ENCODE results near the gene SPATA31D1.

Gene SPATA31D1

DNA sequence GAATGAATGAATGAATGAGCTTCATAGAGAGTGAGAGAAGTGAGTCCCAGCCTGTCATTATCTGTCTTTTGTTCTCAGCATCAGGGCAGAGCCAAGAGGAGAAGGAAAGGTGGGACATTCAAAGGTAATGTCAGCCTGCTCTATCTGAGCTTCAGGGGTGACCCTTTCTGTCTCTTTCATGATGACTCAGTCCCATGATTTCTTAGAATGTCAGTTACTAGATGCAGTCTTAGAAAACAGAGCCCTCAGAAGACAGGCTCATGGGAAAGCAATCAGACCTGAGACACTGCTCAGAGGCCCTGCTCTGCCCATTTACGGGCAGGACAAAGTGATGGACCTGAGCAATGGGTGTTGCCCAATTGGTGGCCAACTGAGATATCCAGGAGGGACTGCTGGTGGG, 1.1 kb downstream of the SPATA31D1 start:
- H2BK15ac ChIP-seq (ENCODE audit: low read depth, poor library complexity, severe bottlenecking), result no peak overlapping the region
- H3K27me3 ChIP-seq (ENCODE audit: control insufficient read depth in 1 of 2, insufficient read depth in 1 of 2, low read length in 2 of 2), result peaks cover 4 to 17% of the 10 kb centered on the region in 2 experiments
- H2BK120ac ChIP-seq (ENCODE audit: low read depth, low read length), result no peak overlapping the region
- H3K4ac ChIP-seq (ENCODE audit: low read depth in 1 of 2, low read length in 2 of 2), result no peak overlapping the region
- no peak overlapping the region for H3K4me3 ChIP-seq (ENCODE audit: insufficient read depth in 1 of 2, low read depth in 1 of 2, low read length in 2 of 2)
- no peak overlapping the region for H3K14ac ChIP-seq (ENCODE audit: low read length in 2 of 2)
- H3K18ac ChIP-seq (ENCODE audit: low read depth in 1 of 2, low read length in 2 of 2), result no peak overlapping the region
- no peak overlapping the region for H2AFZ ChIP-seq (ENCODE audit: low read depth, low read length)
- H4K91ac ChIP-seq (ENCODE audit: low read length), result no peak overlapping the region
- no peak overlapping the region for H4K8ac ChIP-seq (ENCODE audit: low read length)
- H3K4me1 ChIP-seq (ENCODE audit: control insufficient read depth, insufficient read depth, low read depth, low read length), result no peaks in the 10 kb centered on the region
- H3K9me3 ChIP-seq (ENCODE audit: control insufficient read depth, low read length), result no peaks in the 10 kb centered on the region
- H3K27ac ChIP-seq (ENCODE audit: low read length, poor library complexity, severe bottlenecking), result no peak overlapping the region
- no peak overlapping the region for H2BK5ac ChIP-seq (ENCODE audit: low read depth, low read length, poor library complexity, severe bottlenecking)
- WGBS, result 97% methylated on average over 1 of the region's 1 CpG
- no peak overlapping the region for H3K4me2 ChIP-seq (ENCODE audit: low read length, poor library complexity, severe bottlenecking)
- H2AK5ac ChIP-seq (ENCODE audit: low read length, severe bottlenecking), result no peak overlapping the region
- DNase-seq, result no peak
- H2BK12ac ChIP-seq (ENCODE audit: low read length in 2 of 2), result no peak overlapping the region
- H3K9ac ChIP-seq (ENCODE audit: low read length), result no peak overlapping the region
- H3K23ac ChIP-seq (ENCODE audit: low read length in 2 of 2), result no peak overlapping the region
- no peaks in the 10 kb centered on the region for H3K36me3 ChIP-seq (ENCODE audit: control insufficient read depth in 1 of 2, insufficient read depth in 2 of 2, low read depth in 1 of 2, low read length in 2 of 2)
- H3K79me1 ChIP-seq (replicated peaks; ENCODE audit: low read length, poor library complexity, severe bottlenecking), result no peaks in the 10 kb centered on the region

DNA sequence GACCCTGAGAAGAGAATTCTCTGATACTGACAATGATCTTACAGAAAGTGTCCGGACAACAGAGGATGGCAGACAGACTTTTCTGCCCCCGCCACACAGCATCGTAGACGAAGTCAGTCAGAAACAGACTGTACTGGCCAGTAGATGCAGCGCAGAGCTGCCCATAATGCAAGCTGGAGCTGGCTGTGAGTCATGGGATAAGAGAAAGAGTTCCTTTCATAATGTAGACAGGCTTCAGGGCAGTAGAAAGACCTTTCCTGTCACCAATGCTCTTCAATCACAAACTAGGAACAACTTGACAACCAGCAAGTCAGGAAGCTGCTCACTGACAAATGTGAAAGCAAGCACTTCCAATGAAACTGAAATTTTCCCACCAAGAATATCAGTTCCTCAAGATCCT, 5.1 kb downstream of the SPATA31D1 start:
- no peak overlapping the region for H2BK12ac ChIP-seq (ENCODE audit: low read length in 2 of 2)
- H3K36me3 ChIP-seq (ENCODE audit: control insufficient read depth in 1 of 2, insufficient read depth in 2 of 2, low read depth in 1 of 2, low read length in 2 of 2), result no peaks in the 10 kb centered on the region
- no peak overlapping the region for H3K4ac ChIP-seq (ENCODE audit: low read depth in 1 of 2, low read length in 2 of 2)
- H3K9me3 ChIP-seq (ENCODE audit: control insufficient read depth, low read length), result no peaks in the 10 kb centered on the region
- H3K14ac ChIP-seq (ENCODE audit: low read length in 2 of 2), result no peak overlapping the region
- H2BK15ac ChIP-seq (ENCODE audit: low read depth, poor library complexity, severe bottlenecking), result no peak overlapping the region
- peaks cover 7 to 19% of the 10 kb centered on the region in 2 experiments for H3K27me3 ChIP-seq (ENCODE audit: control insufficient read depth in 1 of 2, insufficient read depth in 1 of 2, low read length in 2 of 2)
- no peak overlapping the region for H4K91ac ChIP-seq (ENCODE audit: low read length)
- H2AFZ ChIP-seq (ENCODE audit: low read depth, low read length), result no peak overlapping the region
- no peaks in the 10 kb centered on the region for H3K79me1 ChIP-seq (replicated peaks; ENCODE audit: low read length, poor library complexity, severe bottlenecking)
- H2AK5ac ChIP-seq (ENCODE audit: low read length, severe bottlenecking), result no peak overlapping the region
- no peak overlapping the region for H3K27ac ChIP-seq (ENCODE audit: low read length, poor library complexity, severe bottlenecking)
- no peak overlapping the region for H3K4me3 ChIP-seq (ENCODE audit: insufficient read depth in 1 of 2, low read depth in 1 of 2, low read length in 2 of 2)
- WGBS, result 93% methylated on average over 4 of the region's 5 CpGs
- no peak overlapping the region for H3K18ac ChIP-seq (ENCODE audit: low read depth in 1 of 2, low read length in 2 of 2)
- H3K23ac ChIP-seq (ENCODE audit: low read length in 2 of 2), result no peak overlapping the region
- H2BK5ac ChIP-seq (ENCODE audit: low read depth, low read length, poor library complexity, severe bottlenecking), result no peak overlapping the region
- H3K4me1 ChIP-seq (ENCODE audit: control insufficient read depth, insufficient read depth, low read depth, low read length), result no peaks in the 10 kb centered on the region
- no peak overlapping the region for H3K4me2 ChIP-seq (ENCODE audit: low read length, poor library complexity, severe bottlenecking)
- no peak for DNase-seq
- no peak overlapping the region for H3K9ac ChIP-seq (ENCODE audit: low read length)
- no peak overlapping the region for H4K8ac ChIP-seq (ENCODE audit: low read length)
- H2BK120ac ChIP-seq (ENCODE audit: low read depth, low read length), result no peak overlapping the region

DNA sequence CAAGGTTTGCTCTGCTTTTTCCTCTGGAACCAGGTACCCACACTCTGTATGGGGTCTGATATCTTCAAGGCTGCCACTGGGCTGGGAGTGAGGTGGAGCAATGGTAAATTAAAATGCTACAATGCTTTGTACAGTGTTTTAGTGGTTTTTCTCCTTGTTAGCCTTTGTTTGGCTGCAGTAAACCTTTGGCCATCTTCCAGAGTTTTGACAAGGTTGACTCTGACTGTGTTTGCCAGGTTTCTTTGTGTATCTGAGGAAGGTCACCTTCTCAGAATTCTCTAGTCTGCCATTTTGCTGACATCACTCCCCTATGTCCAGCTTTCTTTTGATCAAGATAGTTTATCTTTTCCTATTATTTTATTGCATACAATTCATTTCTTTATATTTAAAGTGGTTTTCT, 11.2 kb downstream of the SPATA31D1 start:
- no peak overlapping the region for H3K23ac ChIP-seq (ENCODE audit: low read length in 2 of 2)
- no peak overlapping the region for H2BK120ac ChIP-seq (ENCODE audit: low read depth, low read length)
- DNase-seq, result no peak
- H3K4me1 ChIP-seq (ENCODE audit: control insufficient read depth, insufficient read depth, low read depth, low read length), result no peaks in the 10 kb centered on the region
- H3K4ac ChIP-seq (ENCODE audit: low read depth in 1 of 2, low read length in 2 of 2), result no peak overlapping the region
- no peak overlapping the region for H3K4me3 ChIP-seq (ENCODE audit: insufficient read depth in 1 of 2, low read depth in 1 of 2, low read length in 2 of 2)
- H4K91ac ChIP-seq (ENCODE audit: low read length), result no peak overlapping the region
- H2AK5ac ChIP-seq (ENCODE audit: low read length, severe bottlenecking), result no peak overlapping the region
- H4K8ac ChIP-seq (ENCODE audit: low read length), result no peak overlapping the region
- H3K36me3 ChIP-seq (ENCODE audit: control insufficient read depth in 1 of 2, insufficient read depth in 2 of 2, low read depth in 1 of 2, low read length in 2 of 2), result no peaks in the 10 kb centered on the region
- no peak overlapping the region for H2BK12ac ChIP-seq (ENCODE audit: low read length in 2 of 2)
- H3K27ac ChIP-seq (ENCODE audit: low read length, poor library complexity, severe bottlenecking), result no peak overlapping the region
- no peak overlapping the region for H3K18ac ChIP-seq (ENCODE audit: low read depth in 1 of 2, low read length in 2 of 2)
- no peak overlapping the region for H3K9ac ChIP-seq (ENCODE audit: low read length)
- peaks cover 2 to 4% of the 10 kb centered on the region in 2 experiments for H3K27me3 ChIP-seq (ENCODE audit: control insufficient read depth in 1 of 2, insufficient read depth in 1 of 2, low read length in 2 of 2)
- H3K14ac ChIP-seq (ENCODE audit: low read length in 2 of 2), result no peak overlapping the region
- H2AFZ ChIP-seq (ENCODE audit: low read depth, low read length), result no peak overlapping the region
- no peak overlapping the region for H3K4me2 ChIP-seq (ENCODE audit: low read length, poor library complexity, severe bottlenecking)
- H3K79me1 ChIP-seq (replicated peaks; ENCODE audit: low read length, poor library complexity, severe bottlenecking), result no peaks in the 10 kb centered on the region
- H3K9me3 ChIP-seq (ENCODE audit: control insufficient read depth, low read length), result no peaks in the 10 kb centered on the region
- no peak overlapping the region for H2BK15ac ChIP-seq (ENCODE audit: low read depth, poor library complexity, severe bottlenecking)
- H2BK5ac ChIP-seq (ENCODE audit: low read depth, low read length, poor library complexity, severe bottlenecking), result no peak overlapping the region

DNA sequence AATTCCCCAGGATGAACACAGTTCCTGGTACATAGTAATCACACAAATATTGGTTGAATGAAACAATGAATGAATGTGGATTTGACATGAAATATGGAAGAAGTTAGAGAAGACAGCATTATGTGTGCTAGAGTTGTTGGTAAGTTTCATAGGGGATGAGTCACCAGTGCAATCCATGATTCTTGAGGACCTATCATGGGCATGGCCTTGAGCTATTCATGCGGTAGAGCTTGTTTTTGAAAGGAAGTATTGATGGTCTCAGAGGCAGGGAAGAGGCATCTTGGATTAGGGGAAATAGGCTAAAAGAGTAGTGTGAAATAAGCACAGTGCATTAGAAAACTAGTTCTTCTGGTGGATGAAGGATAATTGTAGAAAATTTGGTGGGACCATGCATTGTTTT, 22.1 kb downstream of the SPATA31D1 start:
- H3K9me3 ChIP-seq (ENCODE audit: control insufficient read depth, low read length), result peaks cover 9% of the 10 kb centered on the region
- H3K79me1 ChIP-seq (replicated peaks; ENCODE audit: low read length, poor library complexity, severe bottlenecking), result no peaks in the 10 kb centered on the region
- H2AFZ ChIP-seq (ENCODE audit: low read depth, low read length), result no peak overlapping the region
- H4K91ac ChIP-seq (ENCODE audit: low read length), result no peak overlapping the region
- H3K4me3 ChIP-seq (ENCODE audit: insufficient read depth in 1 of 2, low read depth in 1 of 2, low read length in 2 of 2), result no peak overlapping the region
- no peak overlapping the region for H3K23ac ChIP-seq (ENCODE audit: low read length in 2 of 2)
- H3K4me1 ChIP-seq (ENCODE audit: control insufficient read depth, insufficient read depth, low read depth, low read length), result no peaks in the 10 kb centered on the region
- H3K14ac ChIP-seq (ENCODE audit: low read length in 2 of 2), result no peak overlapping the region
- no peak overlapping the region for H3K18ac ChIP-seq (ENCODE audit: low read depth in 1 of 2, low read length in 2 of 2)
- H4K8ac ChIP-seq (ENCODE audit: low read length), result no peak overlapping the region
- H3K27me3 ChIP-seq (ENCODE audit: control insufficient read depth in 1 of 2, insufficient read depth in 1 of 2, low read length in 2 of 2), result no peaks in the 10 kb centered on the region
- H3K27ac ChIP-seq (ENCODE audit: low read length, poor library complexity, severe bottlenecking), result no peak overlapping the region
- no peak overlapping the region for H3K9ac ChIP-seq (ENCODE audit: low read length)
- no peak overlapping the region for H3K4ac ChIP-seq (ENCODE audit: low read depth in 1 of 2, low read length in 2 of 2)
- H2BK120ac ChIP-seq (ENCODE audit: low read depth, low read length), result no peak overlapping the region
- no peak for DNase-seq
- no peak overlapping the region for H2AK5ac ChIP-seq (ENCODE audit: low read length, severe bottlenecking)
- 100% methylated on average over 1 of the region's 1 CpG for WGBS
- no peak overlapping the region for H2BK12ac ChIP-seq (ENCODE audit: low read length in 2 of 2)
- no peaks in the 10 kb centered on the region for H3K36me3 ChIP-seq (ENCODE audit: control insufficient read depth in 1 of 2, insufficient read depth in 2 of 2, low read depth in 1 of 2, low read length in 2 of 2)
- H3K4me2 ChIP-seq (ENCODE audit: low read length, poor library complexity, severe bottlenecking), result no peak overlapping the region
- H2BK5ac ChIP-seq (ENCODE audit: low read depth, low read length, poor library complexity, severe bottlenecking), result no peak overlapping the region
- H2BK15ac ChIP-seq (ENCODE audit: low read depth, poor library complexity, severe bottlenecking), result no peak overlapping the region
